Measurements from ENCODE around the gene MAPKAP1. TPM values are rescaled to one million over a fixed set of nuclear protein-coding genes. Genes with fewer than 3 reads are reported as not detected.

Gene MAPKAP1
- total and polyA plus RNA-seq, 2 experiments from 2014 or later, result 68.4 to 98.5 TPM

- peaks cover 90% of the 10 kb centered on the region for H3K79me2 ChIP-seq (replicated peaks; ENCODE audit: insufficient read depth)
- H4K20me1 ChIP-seq (replicated peaks; ENCODE audit: insufficient read depth), result peaks cover 4% of the 10 kb centered on the region; the same call in 1 of the 2 replicates
- no peak overlapping the region for H3K4me3 Mint-ChIP-seq
These were observed 25.4 kb downstream of the MAPKAP1 start for GRCh38 chr9:125681657-125682056.

DNA sequence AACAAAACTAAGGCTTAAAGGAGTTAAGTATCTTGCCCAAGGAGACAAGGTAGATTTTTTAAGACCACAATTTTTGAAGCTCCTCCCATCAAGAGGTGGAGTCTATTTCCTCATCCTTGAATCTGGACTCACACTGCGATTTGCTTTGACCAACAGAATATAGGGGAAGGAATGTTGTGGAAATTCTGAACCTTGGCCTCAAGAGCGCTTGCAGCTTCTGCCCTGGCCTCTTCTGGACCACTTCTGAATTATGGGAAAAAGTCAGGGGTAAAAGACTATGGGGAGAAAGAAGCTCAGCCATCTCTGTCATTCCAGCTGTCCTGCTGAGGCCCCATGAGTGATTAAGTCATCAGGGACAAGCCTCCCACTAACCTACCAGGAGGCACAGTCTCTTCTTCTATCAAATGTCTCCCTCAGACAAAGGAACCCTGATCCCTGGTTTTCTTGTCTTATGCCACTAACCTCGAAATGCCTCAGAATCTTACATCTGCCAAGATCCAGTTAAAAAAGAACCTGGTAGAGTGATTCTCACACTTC, 25.9 kb downstream of the MAPKAP1 start:
- Histone ChIP-seq H3K27ac (ENCODE audit: low read depth) (peak overlapping the region; percentile 12; the same call in 1 of the 2 replicates), H3K36me3 (ENCODE audit: insufficient read depth) (no peaks in the 10 kb centered on the region), H3K4me1 (ENCODE audit: insufficient read depth) (peaks cover 14% of the 10 kb centered on the region), H3K27me3 (ENCODE audit: insufficient read depth) (no peaks in the 10 kb centered on the region), H3F3A (replicated peaks; ENCODE audit: low read depth) (no peaks in the 10 kb centered on the region), H4K20me1 (replicated peaks; ENCODE audit: insufficient read depth) (peaks cover 4% of the 10 kb centered on the region; the same call in 1 of the 2 replicates), H2AFZ (no peak overlapping the region), H3K4me2 (no peak overlapping the region), H3K79me2 (replicated peaks; ENCODE audit: insufficient read depth) (peaks cover 90% of the 10 kb centered on the region), H3K4me3 (no peak overlapping the region), H3K9me2 (ENCODE audit: insufficient read depth) (no peaks in the 10 kb centered on the region)
- ATAC-seq, result peak; percentile 45
- H3K36me3 Mint-ChIP-seq (ENCODE audit: low read depth), result no peaks in the 10 kb centered on the region
- H3K27ac Mint-ChIP-seq, result no peak overlapping the region
- H3K9me3 Mint-ChIP-seq, result no peaks in the 10 kb centered on the region
- H3K4me3 Mint-ChIP-seq, result no peak overlapping the region
- H3K27me3 Mint-ChIP-seq (ENCODE audit: insufficient read depth, low read depth, poor library complexity), result peaks cover 8% of the 10 kb centered on the region
- peaks cover 36% of the 10 kb centered on the region for H3K4me1 Mint-ChIP-seq
- DNase-seq (ENCODE audit: low spot score), result no peak
- TF ChIP-seq ZNF462 (CRISPR knock-in tag; IDR thresholded peaks at IDR 0.05) (no peak), ZNF114 (CRISPR knock-in tag; IDR thresholded peaks at IDR 0.05) (no peak), EZH2 (IDR thresholded peaks at IDR 0.05; ENCODE audit: low read depth, unreplicated experiment) (no peak), CREB1 (CRISPR knock-in tag; IDR thresholded peaks at IDR 0.05; ENCODE audit: low read depth) (no peak), REST (IDR thresholded peaks at IDR 0.05; ENCODE audit: unreplicated experiment) (no peak), EZH2phosphoT487 (IDR thresholded peaks at IDR 0.05; ENCODE audit: unreplicated experiment) (no peak), CTCF (conservative IDR thresholded peaks at IDR 0.05; ENCODE audit: low read depth in 2 of 2) (no peak), POLR2AphosphoS5 (IDR thresholded peaks at IDR 0.05; ENCODE audit: low read depth) (no peak), NANOG (IDR thresholded peaks at IDR 0.05; ENCODE audit: borderline replicate concordance) (no peak)

More at GRCh38 chr9:125681657-125682056, 25.4 kb downstream of the MAPKAP1 start:
- Histone ChIP-seq H3K4me1 (ENCODE audit: insufficient read depth) (peaks cover 18% of the 10 kb centered on the region), H3K4me3 (no peak overlapping the region), H3K36me3 (ENCODE audit: insufficient read depth) (no peaks in the 10 kb centered on the region), H3F3A (replicated peaks; ENCODE audit: low read depth) (no peaks in the 10 kb centered on the region), H3K4me2 (no peak overlapping the region), H3K9me2 (ENCODE audit: insufficient read depth) (no peaks in the 10 kb centered on the region), H2AFZ (no peak overlapping the region), H3K27ac (ENCODE audit: low read depth) (peak overlapping the region; percentile 47; the same call in 1 of the 2 replicates), H3K27me3 (ENCODE audit: insufficient read depth) (no peaks in the 10 kb centered on the region)
- Mint-ChIP-seq H3K27ac (peak overlapping the region; percentile 85), H3K4me1 (peaks cover 39% of the 10 kb centered on the region), H3K9me3 (no peaks in the 10 kb centered on the region), H3K27me3 (ENCODE audit: insufficient read depth, low read depth, poor library complexity) (peaks cover 8% of the 10 kb centered on the region), H3K36me3 (ENCODE audit: low read depth) (no peaks in the 10 kb centered on the region)
- no peak for TF ChIP-seq STAT1 (IDR thresholded peaks at IDR 0.05; ENCODE audit: unreplicated experiment)
- TF ChIP-seq NANOG (IDR thresholded peaks at IDR 0.05; ENCODE audit: borderline replicate concordance), result no peak
- TF ChIP-seq POLR2AphosphoS5 (IDR thresholded peaks at IDR 0.05; ENCODE audit: low read depth), result no peak
- no peak for ATAC-seq
- DNase-seq (ENCODE audit: low spot score), result no peak

Measured in GM23338 (cell line).